ENCODE data around the gene SYTL3. TPM values are rescaled to one million over a fixed set of nuclear protein-coding genes. Genes with fewer than 3 reads are reported as not detected.

SYTL3 gene
- total and polyA plus RNA-seq, 9 of the 15 experiments (the other 6 are each of a cell fraction or from before 2014, with no cell fraction given): 0.04 to 0.46 (median 0.17) TPM; not detected in 1

DNA sequence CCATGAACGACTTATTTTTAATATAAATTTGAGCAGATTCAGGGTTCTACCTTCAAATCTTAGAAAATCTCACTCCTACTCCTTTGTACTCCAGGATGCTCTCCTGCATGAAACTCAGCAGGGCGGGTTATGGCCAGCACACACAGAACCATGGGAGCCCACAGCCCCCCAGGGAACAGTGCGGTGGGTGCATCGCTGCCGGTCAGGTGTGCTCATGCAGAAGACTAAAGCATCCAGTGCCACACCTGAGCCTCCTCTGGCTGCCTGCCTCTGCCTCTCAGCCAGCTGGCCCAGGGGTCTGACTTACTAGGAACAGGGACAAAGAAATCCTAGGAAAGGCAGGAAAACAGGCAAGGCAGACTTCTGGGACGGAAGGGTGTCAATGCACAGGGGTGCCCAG, 137.5 kb downstream of the SYTL3 start:
- H3K4me1 ChIP-seq (replicated peaks in 1 of 2; ENCODE audit: control insufficient read depth in 2 of 2, insufficient read depth in 2 of 2, low read length in 2 of 2): no peaks in the 10 kb centered on the region
- peaks cover 34% of the 10 kb centered on the region for H3K79me2 ChIP-seq (ENCODE audit: control insufficient read depth, insufficient read depth, low read length)
- no peak for DNase-seq (ENCODE audit: extremely low read depth in 1 of 4, low spot score in 3 of 4)
- H3K9me3 ChIP-seq (replicated peaks; ENCODE audit: control insufficient read depth, insufficient read depth, low read depth, low read length): no peaks in the 10 kb centered on the region
- POLR2A ChIA-PET: no interaction called here
- H3K4me3 ChIP-seq: no peak overlapping the region
- intact Hi-C loops (cut with micrococcal nuclease) (no loop called here), in situ Hi-C loops (cut with MboI) (loop anchor here (10.0 kb wide), 1 partner anchor 317 kb away; no protein-coding TSS in a partner anchor)
- H3K27ac ChIP-seq (ENCODE audit: extremely low read depth, low read depth, low read length): no peak overlapping the region
- ATAC-seq: no peak
- CTCF ChIA-PET (ENCODE audit: low intra/inter-chr PET ratio): no interaction called here
- no peaks in the 10 kb centered on the region for H3K27me3 ChIP-seq (ENCODE audit: control insufficient read depth in 2 of 2, insufficient read depth in 2 of 2, low read length in 2 of 2)
- no TSS peak for BruUV-seq (replicated peaks)
- peaks cover 78% of the 10 kb centered on the region for H3K36me3 ChIP-seq (ENCODE audit: control insufficient read depth, insufficient read depth, low read length)
- H4K20me1 ChIP-seq (replicated peaks; ENCODE audit: control insufficient read depth, insufficient read depth, low read length): 0 out of 2 replicates have a peak, but pooled peaks cover 4% of the 10 kb centered on the region
- H3K9ac ChIP-seq (ENCODE audit: insufficient read depth in 1 of 2, low read depth in 2 of 2, low read length in 2 of 2): no peak overlapping the region
- TF ChIP-seq CHD4 (IDR thresholded peaks at IDR 0.05; ENCODE audit: insufficient read depth, insufficient replicate concordance, low read depth, low read length, poor library complexity, severe bottlenecking): no peak
- TF ChIP-seq RBM39 (optimal IDR thresholded peaks at IDR 0.05; ENCODE audit: low read depth, low read length): no peak
- TF ChIP-seq ESRRB (CRISPR knock-in tag; IDR thresholded peaks at IDR 0.05; ENCODE audit: borderline replicate concordance): no peak
- TF ChIP-seq NELFE (IDR thresholded peaks at IDR 0.05; ENCODE audit: insufficient read depth, insufficient read length): no peak
- TF ChIP-seq JUNB (CRISPR knock-in tag; conservative IDR thresholded peaks at IDR 0.05): no peak
- TF ChIP-seq, protein P1, sequence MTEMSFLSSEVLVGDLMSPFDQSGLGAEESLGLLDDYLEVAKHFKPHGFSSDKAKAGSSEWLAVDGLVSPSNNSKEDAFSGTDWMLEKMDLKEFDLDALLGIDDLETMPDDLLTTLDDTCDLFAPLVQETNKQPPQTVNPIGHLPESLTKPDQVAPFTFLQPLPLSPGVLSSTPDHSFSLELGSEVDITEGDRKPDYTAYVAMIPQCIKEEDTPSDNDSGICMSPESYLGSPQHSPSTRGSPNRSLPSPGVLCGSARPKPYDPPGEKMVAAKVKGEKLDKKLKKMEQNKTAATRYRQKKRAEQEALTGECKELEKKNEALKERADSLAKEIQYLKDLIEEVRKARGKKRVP (CRISPR knock-in tag; IDR thresholded peaks at IDR 0.05): no peak
- TF ChIP-seq, protein P2, sequence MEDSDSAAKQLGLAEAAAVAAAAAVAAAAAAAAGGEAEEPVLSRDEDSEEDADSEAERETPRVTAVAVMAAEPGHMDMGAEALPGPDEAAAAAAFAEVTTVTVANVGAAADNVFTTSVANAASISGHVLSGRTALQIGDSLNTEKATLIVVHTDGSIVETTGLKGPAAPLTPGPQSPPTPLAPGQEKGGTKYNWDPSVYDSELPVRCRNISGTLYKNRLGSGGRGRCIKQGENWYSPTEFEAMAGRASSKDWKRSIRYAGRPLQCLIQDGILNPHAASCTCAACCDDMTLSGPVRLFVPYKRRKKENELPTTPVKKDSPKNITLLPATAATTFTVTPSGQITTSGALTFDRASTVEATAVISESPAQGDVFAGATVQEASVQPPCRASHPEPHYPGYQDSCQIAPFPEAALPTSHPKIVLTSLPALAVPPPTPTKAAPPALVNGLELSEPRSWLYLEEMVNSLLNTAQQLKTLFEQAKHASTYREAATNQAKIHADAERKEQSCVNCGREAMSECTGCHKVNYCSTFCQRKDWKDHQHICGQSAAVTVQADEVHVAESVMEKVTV (CRISPR knock-in tag; IDR thresholded peaks at IDR 0.05): no peak
- TF ChIP-seq ATF1 (CRISPR knock-in tag; IDR thresholded peaks at IDR 0.05): no peak
- TF ChIP-seq ATF1 (tag; IDR thresholded peaks at IDR 0.05): no peak
- TF ChIP-seq, protein P3, sequence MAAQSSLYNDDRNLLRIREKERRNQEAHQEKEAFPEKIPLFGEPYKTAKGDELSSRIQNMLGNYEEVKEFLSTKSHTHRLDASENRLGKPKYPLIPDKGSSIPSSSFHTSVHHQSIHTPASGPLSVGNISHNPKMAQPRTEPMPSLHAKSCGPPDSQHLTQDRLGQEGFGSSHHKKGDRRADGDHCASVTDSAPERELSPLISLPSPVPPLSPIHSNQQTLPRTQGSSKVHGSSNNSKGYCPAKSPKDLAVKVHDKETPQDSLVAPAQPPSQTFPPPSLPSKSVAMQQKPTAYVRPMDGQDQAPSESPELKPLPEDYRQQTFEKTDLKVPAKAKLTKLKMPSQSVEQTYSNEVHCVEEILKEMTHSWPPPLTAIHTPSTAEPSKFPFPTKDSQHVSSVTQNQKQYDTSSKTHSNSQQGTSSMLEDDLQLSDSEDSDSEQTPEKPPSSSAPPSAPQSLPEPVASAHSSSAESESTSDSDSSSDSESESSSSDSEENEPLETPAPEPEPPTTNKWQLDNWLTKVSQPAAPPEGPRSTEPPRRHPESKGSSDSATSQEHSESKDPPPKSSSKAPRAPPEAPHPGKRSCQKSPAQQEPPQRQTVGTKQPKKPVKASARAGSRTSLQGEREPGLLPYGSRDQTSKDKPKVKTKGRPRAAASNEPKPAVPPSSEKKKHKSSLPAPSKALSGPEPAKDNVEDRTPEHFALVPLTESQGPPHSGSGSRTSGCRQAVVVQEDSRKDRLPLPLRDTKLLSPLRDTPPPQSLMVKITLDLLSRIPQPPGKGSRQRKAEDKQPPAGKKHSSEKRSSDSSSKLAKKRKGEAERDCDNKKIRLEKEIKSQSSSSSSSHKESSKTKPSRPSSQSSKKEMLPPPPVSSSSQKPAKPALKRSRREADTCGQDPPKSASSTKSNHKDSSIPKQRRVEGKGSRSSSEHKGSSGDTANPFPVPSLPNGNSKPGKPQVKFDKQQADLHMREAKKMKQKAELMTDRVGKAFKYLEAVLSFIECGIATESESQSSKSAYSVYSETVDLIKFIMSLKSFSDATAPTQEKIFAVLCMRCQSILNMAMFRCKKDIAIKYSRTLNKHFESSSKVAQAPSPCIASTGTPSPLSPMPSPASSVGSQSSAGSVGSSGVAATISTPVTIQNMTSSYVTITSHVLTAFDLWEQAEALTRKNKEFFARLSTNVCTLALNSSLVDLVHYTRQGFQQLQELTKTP (IDR thresholded peaks at IDR 0.05; ENCODE audit: low read depth in 1 of 2, partially characterized antibody in 2 of 2): no peak
- no peak for TF ChIP-seq HMG20B (CRISPR knock-in tag; IDR thresholded peaks at IDR 0.05)
- H2AFZ ChIP-seq (ENCODE audit: low read depth, low read length): no peak overlapping the region
- no peak overlapping the region for H3K4me2 ChIP-seq (ENCODE audit: insufficient read depth, low read length)
- H3K9me1 ChIP-seq (ENCODE audit: control insufficient read depth, insufficient read depth, low read length): no peaks in the 10 kb centered on the region
- WGBS (ENCODE audit: insufficient coverage, low coverage, missing lambda C conversion rate): 85% methylated on average over 6 of the region's 6 CpGs
- FAIRE-seq: no peak

Measured in K562 (cell line).